ENCODE results near the gene PPP1R16B. TPM values are rescaled to one million over a fixed set of nuclear protein-coding genes. Genes with fewer than 3 reads are reported as not detected.

PPP1R16B gene
- total RNA-seq, 4 donors from 2014 or later: 0.87 to 5.6 (median 3.6) TPM

DNA sequence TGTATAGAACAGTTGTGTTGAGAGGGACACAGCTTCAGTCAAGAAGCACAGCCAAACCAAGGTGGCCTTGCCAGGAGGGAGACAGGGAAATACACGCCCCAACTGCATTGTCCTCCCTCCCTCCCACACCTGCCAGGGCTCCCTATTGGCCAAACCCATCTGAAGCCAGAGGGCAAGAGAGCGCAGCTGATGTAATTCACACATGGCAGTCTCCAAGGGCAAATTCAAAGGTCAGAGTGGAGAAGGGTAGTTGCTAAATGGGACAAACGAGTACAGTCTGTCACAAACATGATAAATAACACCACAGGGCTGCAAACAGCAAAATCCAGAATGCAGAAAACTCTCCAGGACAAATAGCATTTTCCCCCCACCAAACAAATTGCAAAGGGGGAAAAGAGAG is 23.2 kb upstream of the PPP1R16B start:
- no peaks in the 10 kb centered on the region for H3K36me3 ChIP-seq
- no peaks in the 10 kb centered on the region for H3K27me3 ChIP-seq
- DNase-seq (ENCODE audit: low spot score in 2 of 2): no peak
- H3K4me3 ChIP-seq: no peak overlapping the region
- no peak for TF ChIP-seq CTCF (IDR thresholded peaks at IDR 0.05)
- TF ChIP-seq EP300 (IDR thresholded peaks at IDR 0.05): no peak
- TF ChIP-seq POLR2A (IDR thresholded peaks at IDR 0.05): no peak
- no peak for TF ChIP-seq POLR2AphosphoS5 (IDR thresholded peaks at IDR 0.05)
- H3K4me1 ChIP-seq: no peaks in the 10 kb centered on the region
- no peaks in the 10 kb centered on the region for H3K9me3 ChIP-seq
- no peak overlapping the region for H3K27ac ChIP-seq
- WGBS: 63% methylated on average over 3 of the region's 3 CpGs

DNA sequence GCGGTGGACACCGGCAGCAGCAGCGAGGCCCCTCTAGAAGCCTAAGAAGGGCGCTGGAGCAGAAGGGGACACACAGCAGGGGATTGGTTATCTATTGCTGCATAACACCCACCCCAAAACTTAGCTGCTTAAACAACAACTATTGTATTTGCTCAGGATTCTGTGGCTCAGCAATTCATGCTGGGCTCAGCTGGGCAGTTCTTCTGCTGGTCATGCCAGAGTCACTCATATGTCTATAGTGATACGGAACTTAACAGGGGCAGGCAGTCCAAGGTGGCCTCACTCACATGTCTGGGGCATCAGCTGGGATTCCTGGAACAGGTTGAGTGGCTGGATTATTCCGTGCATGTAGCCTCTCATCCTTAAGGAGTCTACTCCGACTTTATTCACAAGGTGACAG is 17.6 kb upstream of the PPP1R16B start:
- TF ChIP-seq POLR2A (IDR thresholded peaks at IDR 0.05) (no peak), POLR2AphosphoS5 (IDR thresholded peaks at IDR 0.05) (no peak), CTCF (IDR thresholded peaks at IDR 0.05) (no peak), EP300 (IDR thresholded peaks at IDR 0.05) (no peak)
- no peak overlapping the region for H3K4me3 ChIP-seq
- no peaks in the 10 kb centered on the region for H3K9me3 ChIP-seq
- WGBS: 97% methylated on average over 5 of the region's 7 CpGs
- no peak overlapping the region for H3K27ac ChIP-seq
- H3K27me3 ChIP-seq: no peaks in the 10 kb centered on the region
- H3K36me3 ChIP-seq: no peaks in the 10 kb centered on the region
- no peaks in the 10 kb centered on the region for H3K4me1 ChIP-seq
- no peak for DNase-seq (ENCODE audit: low spot score in 2 of 2)

DNA sequence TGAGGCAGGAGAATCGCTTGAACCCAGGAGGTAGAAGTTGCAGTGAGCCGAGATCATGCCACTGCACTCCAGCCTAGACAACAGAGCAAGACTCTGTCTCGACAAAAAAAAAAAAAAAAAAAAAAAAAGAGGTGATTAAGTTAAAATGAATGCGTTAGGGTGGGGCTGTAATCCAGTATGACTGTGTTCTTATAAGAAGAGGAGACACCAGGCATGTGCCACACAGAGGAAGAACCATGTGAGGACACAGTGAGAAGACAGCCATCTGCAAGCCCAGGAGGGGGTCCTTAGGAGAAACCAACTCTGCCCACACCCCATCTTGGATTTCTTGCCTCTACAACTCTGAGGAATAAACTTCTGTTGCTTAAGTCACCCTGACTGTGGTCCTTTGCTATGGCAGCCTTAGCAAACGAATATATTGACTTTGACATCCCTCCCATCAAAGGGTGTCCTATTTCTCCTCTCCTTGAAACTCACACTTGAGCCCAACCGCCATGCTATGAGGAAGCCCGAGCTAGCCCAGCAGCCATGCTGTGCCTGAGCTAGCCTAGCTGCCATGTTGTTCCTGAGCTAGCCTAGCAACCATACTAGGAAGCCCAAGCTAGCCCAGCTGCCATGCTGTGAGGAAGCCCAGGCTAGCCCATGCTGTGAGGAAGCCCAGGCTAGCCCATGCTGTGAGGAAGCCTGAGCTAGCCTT is 15.8 kb upstream of the PPP1R16B start:
- no peak overlapping the region for H3K27ac ChIP-seq
- H3K4me1 ChIP-seq: no peaks in the 10 kb centered on the region
- no peaks in the 10 kb centered on the region for H3K36me3 ChIP-seq
- WGBS: 71% methylated on average over 7 of the region's 7 CpGs
- H3K4me3 ChIP-seq: no peak overlapping the region
- H3K9me3 ChIP-seq: no peaks in the 10 kb centered on the region
- no peak for DNase-seq (ENCODE audit: low spot score in 2 of 2)
- H3K27me3 ChIP-seq: no peaks in the 10 kb centered on the region
- TF ChIP-seq POLR2A (IDR thresholded peaks at IDR 0.05) (no peak), CTCF (IDR thresholded peaks at IDR 0.05) (no peak), EP300 (IDR thresholded peaks at IDR 0.05) (no peak), POLR2AphosphoS5 (IDR thresholded peaks at IDR 0.05) (no peak)

- Histone ChIP-seq H3K36me3 (no peaks in the 10 kb centered on the region), H3K27ac (no peak overlapping the region), H3K4me1 (no peaks in the 10 kb centered on the region), H3K27me3 (no peaks in the 10 kb centered on the region), H3K9me3 (no peaks in the 10 kb centered on the region), H3K4me3 (no peak overlapping the region)
- WGBS: 34% methylated on average over 15 of the region's 16 CpGs
- DNase-seq (ENCODE audit: low spot score in 2 of 2): no peak
- TF ChIP-seq EP300 (IDR thresholded peaks at IDR 0.05): no peak
- TF ChIP-seq CTCF (IDR thresholded peaks at IDR 0.05): peak; percentile 3 to 38
Measured at GRCh38 chr20:38790200-38791053, 15.1 kb upstream of the PPP1R16B start.

DNA sequence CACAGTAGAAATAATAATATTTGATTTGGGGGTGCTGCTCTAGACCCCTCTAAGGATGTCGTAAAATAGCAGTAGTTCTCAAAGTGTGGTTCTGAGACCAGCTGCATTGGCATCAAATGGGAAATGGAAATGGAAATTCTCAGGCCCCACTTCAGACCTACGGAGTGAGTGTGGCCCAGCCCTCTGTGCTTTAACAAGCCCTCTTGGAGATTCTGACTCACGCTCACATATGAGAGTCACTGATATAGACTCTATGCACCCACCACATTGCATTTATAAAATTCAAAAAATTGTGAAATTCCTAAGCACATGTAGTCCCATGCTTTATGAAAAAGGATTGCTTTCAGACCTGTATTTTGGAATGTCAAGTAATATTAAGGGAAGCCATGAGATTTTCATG is 14.2 kb upstream of the PPP1R16B start:
- H3K36me3 ChIP-seq: no peaks in the 10 kb centered on the region
- no peak for DNase-seq (ENCODE audit: low spot score in 2 of 2)
- 85% methylated on average over 3 of the region's 3 CpGs for WGBS
- TF ChIP-seq POLR2A (IDR thresholded peaks at IDR 0.05) (no peak), POLR2AphosphoS5 (IDR thresholded peaks at IDR 0.05) (no peak), EP300 (IDR thresholded peaks at IDR 0.05) (no peak), CTCF (IDR thresholded peaks at IDR 0.05) (no peak)
- H3K4me3 ChIP-seq: no peak overlapping the region
- H3K27me3 ChIP-seq: no peaks in the 10 kb centered on the region
- H3K9me3 ChIP-seq: no peaks in the 10 kb centered on the region
- no peaks in the 10 kb centered on the region for H3K4me1 ChIP-seq
- H3K27ac ChIP-seq: no peak overlapping the region

Data from suprapubic skin (tissue), 4 donors.